Chondrocyte (in vitro differentiated cells): ENCODE measurements around the gene POMZP3. TPM values are rescaled to one million over a fixed set of nuclear protein-coding genes. Genes with fewer than 3 reads are reported as not detected.
"Not testable (repeated sequence)": the region's sequence is repeated elsewhere in the genome, so short reads cannot be mapped to it uniquely, and the experiment has no call there.

Experiments
- DNase-seq: peaks from one replicate; pipeline ENCODE4 v3.0.0; 2021; ENCODE audit warnings: mixed read lengths, low spot score
- H3K27ac Mint-ChIP-seq: one replicate; pipeline ENCODE4 v1.8.0; 2021; ENCODE audit warnings: mild to moderate bottlenecking, moderate library complexity, mixed read lengths; ENCODE audit not compliant: unreplicated experiment
- H3K27me3 Mint-ChIP-seq: 2 replicates; pipeline ENCODE4 v1.8.0; 2021; ENCODE audit warnings: low read depth, mixed read lengths
- H3K36me3 Mint-ChIP-seq: 2 replicates; pipeline ENCODE4 v1.8.0; 2021; ENCODE audit warnings: low read depth, mixed read lengths
- H3K4me1 Mint-ChIP-seq: 2 replicates; pipeline ENCODE4 v1.8.0; 2021; ENCODE audit warnings: low read depth, mild to moderate bottlenecking, mixed read lengths
- H3K4me3 Mint-ChIP-seq: one replicate; pipeline ENCODE4 v1.8.0; 2021; ENCODE audit warnings: mild to moderate bottlenecking, moderate library complexity, mixed read lengths; ENCODE audit not compliant: unreplicated experiment
- H3K9me3 Mint-ChIP-seq: 2 replicates; pipeline ENCODE4 v1.8.0; 2021; ENCODE audit warnings: low read depth, mixed read lengths
- total RNA-seq: library from RNA; stranded (reverse); gene quantifications from 3 replicates; pipeline ENCODE4 v1.2.1, GENCODE V29; 2021

The POMZP3 gene
- total RNA-seq, 1 donor from 2014 or later, result 5.3 TPM

GRCh38 chr7:76612232-76612631 is 14.8 kb downstream of the POMZP3 start:
- not testable (repeated sequence) for H3K4me3 Mint-ChIP-seq, H3K36me3 Mint-ChIP-seq, H3K9me3 Mint-ChIP-seq, H3K27me3 Mint-ChIP-seq, H3K27ac Mint-ChIP-seq, DNase-seq, H3K4me1 Mint-ChIP-seq

GRCh38 chr7:76609864-76610263 is 17.2 kb downstream of the POMZP3 start:
- not testable (repeated sequence) for H3K36me3 Mint-ChIP-seq, H3K9me3 Mint-ChIP-seq, H3K4me3 Mint-ChIP-seq, H3K4me1 Mint-ChIP-seq, H3K27ac Mint-ChIP-seq, DNase-seq, H3K27me3 Mint-ChIP-seq

GRCh38 chr7:76608469-76608868 is 18.6 kb downstream of the POMZP3 start:
- DNase-seq, H3K27ac Mint-ChIP-seq, H3K9me3 Mint-ChIP-seq, H3K4me1 Mint-ChIP-seq, H3K27me3 Mint-ChIP-seq, H3K36me3 Mint-ChIP-seq, H3K4me3 Mint-ChIP-seq: not testable (repeated sequence)

GRCh38 chr7:76606027-76606426 is 21.1 kb downstream of the POMZP3 start:
- DNase-seq, result peak; percentile 89
- not testable (repeated sequence) for H3K9me3 Mint-ChIP-seq, H3K4me3 Mint-ChIP-seq, H3K4me1 Mint-ChIP-seq, H3K27me3 Mint-ChIP-seq, H3K36me3 Mint-ChIP-seq
- peak overlapping the region; percentile 70 for H3K27ac Mint-ChIP-seq

GRCh38 chr7:76600650-76601049 is 26.4 kb downstream of the POMZP3 start:
- not testable (repeated sequence) for H3K9me3 Mint-ChIP-seq, H3K4me1 Mint-ChIP-seq, H3K4me3 Mint-ChIP-seq, DNase-seq, H3K36me3 Mint-ChIP-seq, H3K27me3 Mint-ChIP-seq
- peak overlapping the region; percentile 4 for H3K27ac Mint-ChIP-seq

- H3K4me3 Mint-ChIP-seq, H3K27ac Mint-ChIP-seq, H3K9me3 Mint-ChIP-seq, H3K36me3 Mint-ChIP-seq, DNase-seq, H3K27me3 Mint-ChIP-seq, H3K4me1 Mint-ChIP-seq: not testable (repeated sequence)
Measured at GRCh38 chr7:76600116-76600482, 27.0 kb downstream of the POMZP3 start.

GRCh38 chr7:76598590-76599264 is 28.4 kb downstream of the POMZP3 start:
- DNase-seq, H3K9me3 Mint-ChIP-seq: not testable (repeated sequence)

GRCh38 chr7:76597288-76597687 is 29.8 kb downstream of the POMZP3 start:
- H3K27ac Mint-ChIP-seq, H3K4me3 Mint-ChIP-seq, H3K4me1 Mint-ChIP-seq, DNase-seq, H3K27me3 Mint-ChIP-seq, H3K9me3 Mint-ChIP-seq, H3K36me3 Mint-ChIP-seq: not testable (repeated sequence)

More at GRCh38 chr7:76598590-76599264, 28.4 kb downstream of the POMZP3 start:
- not testable (repeated sequence) for H3K4me3 Mint-ChIP-seq, H3K4me1 Mint-ChIP-seq, H3K27me3 Mint-ChIP-seq, H3K36me3 Mint-ChIP-seq, H3K27ac Mint-ChIP-seq

GRCh38 chr7:76592694-76593093 is 34.4 kb downstream of the POMZP3 start:
- not testable (repeated sequence) for H3K4me3 Mint-ChIP-seq, H3K27me3 Mint-ChIP-seq, H3K9me3 Mint-ChIP-seq, DNase-seq, H3K36me3 Mint-ChIP-seq, H3K27ac Mint-ChIP-seq, H3K4me1 Mint-ChIP-seq

GRCh38 chr7:76591602-76592304 is 35.3 kb downstream of the POMZP3 start:
- H3K4me1 Mint-ChIP-seq, result peaks cover 11% of the 10 kb centered on the region
- H3K4me3 Mint-ChIP-seq, H3K27ac Mint-ChIP-seq, DNase-seq, H3K36me3 Mint-ChIP-seq, H3K27me3 Mint-ChIP-seq, H3K9me3 Mint-ChIP-seq: not testable (repeated sequence)

- H3K9me3 Mint-ChIP-seq, H3K4me3 Mint-ChIP-seq, H3K36me3 Mint-ChIP-seq, H3K27ac Mint-ChIP-seq, DNase-seq, H3K27me3 Mint-ChIP-seq: not testable (repeated sequence)
- H3K4me1 Mint-ChIP-seq, result peaks cover 11% of the 10 kb centered on the region
Measured at GRCh38 chr7:76591033-76591432, 36.0 kb downstream of the POMZP3 start.

GRCh38 chr7:76588586-76588985 is 38.5 kb downstream of the POMZP3 start:
- H3K4me1 Mint-ChIP-seq, result peaks cover 27% of the 10 kb centered on the region
- not testable (repeated sequence) for H3K9me3 Mint-ChIP-seq, DNase-seq, H3K27me3 Mint-ChIP-seq, H3K4me3 Mint-ChIP-seq, H3K36me3 Mint-ChIP-seq, H3K27ac Mint-ChIP-seq
